HG02678 (cell line): Measurements from ENCODE around the gene MKNK2.

Experiments used
- ATAC-seq: cut with Tn5 transposase; IDR thresholded peaks from one replicate; pipeline ENCODE4 v1.9.1; 2021; ENCODE audit warnings: mild to moderate bottlenecking, moderate library complexity; ENCODE audit not compliant: unreplicated experiment

Gene MKNK2

DNA sequence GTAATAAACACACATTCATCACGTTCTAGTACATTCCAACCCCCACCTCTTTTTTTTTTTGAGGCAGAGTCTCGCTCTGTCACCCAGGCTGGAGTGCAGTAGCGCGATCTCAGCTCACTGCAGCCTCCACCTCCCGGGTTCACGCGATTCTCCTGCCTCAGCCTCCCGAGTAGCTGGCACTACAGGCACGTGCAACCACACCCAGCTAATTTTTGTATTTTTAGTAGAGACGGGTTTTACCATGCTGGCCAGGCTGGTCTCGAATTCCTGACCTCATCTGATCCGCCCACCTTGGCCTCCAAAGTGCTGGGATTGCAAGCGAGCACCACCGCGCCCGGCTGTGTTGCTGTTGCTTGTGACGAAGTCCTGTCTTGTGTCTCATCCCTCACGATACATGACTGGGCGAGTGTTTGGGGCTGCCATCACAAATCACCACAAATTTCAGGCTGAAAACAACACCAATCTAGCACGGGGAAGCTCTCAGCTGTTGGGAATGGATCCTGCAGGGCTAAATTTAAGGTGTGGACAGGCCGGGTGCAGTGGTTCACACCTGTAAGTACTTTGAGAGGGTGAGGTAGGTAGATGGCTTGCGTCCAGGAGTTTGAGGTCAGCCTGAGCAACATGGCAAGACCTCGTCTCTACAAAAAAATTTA, 29.4 kb upstream of the MKNK2 start:
- no peak for ATAC-seq

DNA sequence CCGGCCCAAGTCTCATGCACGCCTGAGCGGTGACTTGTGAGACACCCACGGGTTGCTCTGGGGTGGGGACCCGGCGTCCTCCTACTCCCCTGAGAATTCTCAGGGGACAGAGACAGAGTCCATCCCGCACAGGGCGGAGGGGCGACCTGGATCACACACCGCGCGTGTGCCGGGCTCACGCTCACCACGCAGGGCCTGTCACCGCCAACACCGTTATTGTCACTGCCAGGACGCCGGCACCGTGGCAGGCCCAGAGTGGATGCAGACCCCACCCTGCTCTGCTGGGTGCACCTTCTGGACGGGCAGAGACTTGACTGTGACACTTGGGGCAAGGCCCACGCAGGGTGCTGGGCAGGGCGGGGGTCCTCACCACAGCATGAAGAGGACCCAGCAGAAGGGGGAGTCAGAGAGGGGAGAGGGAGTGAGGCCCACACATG, 28.8 kb upstream of the MKNK2 start:
- no peak for ATAC-seq

DNA sequence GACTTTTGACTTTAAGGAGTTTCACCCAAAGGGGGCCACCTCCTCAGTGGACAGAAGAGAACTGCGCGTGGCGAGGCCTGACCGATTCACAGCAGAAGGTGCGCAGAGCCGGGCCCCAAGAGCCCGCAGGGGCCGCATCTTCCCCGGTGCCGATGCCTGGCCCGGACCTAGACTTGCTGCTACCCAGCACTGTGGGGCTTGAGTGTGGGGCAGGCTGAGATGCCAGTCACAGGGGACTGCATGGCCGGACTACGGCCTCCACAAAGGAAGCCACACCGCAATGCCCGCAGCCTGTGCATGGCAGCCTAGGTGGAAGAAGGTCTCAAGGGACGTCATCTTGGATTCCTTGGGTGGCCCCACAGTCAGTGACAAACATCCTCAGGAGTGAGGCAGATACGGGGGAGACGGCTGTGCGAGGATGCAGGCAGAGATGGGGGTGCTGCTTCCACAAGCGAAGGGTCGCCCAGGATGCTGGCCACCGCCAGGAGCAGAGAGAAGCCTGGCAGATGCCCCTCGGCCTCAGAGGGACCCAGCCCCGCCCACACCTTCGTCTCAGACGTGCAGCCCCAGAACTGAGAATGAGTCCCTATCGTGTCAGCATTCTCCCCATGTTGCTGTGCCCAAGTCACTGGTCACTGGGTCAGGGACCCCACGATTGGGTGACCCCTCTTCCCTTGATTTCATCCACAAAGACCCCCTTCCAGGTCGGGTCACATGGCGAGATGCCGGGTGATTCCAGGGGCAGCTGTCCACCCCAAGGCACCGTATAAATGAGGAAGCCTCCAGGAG, 28.2 kb upstream of the MKNK2 start:
- no peak for ATAC-seq

GRCh38 chr19:2077833-2078619, 27.0 kb upstream of the MKNK2 start:
- ATAC-seq: no peak

- ATAC-seq: no peak
Measured at GRCh38 chr19:2077398-2077797, 26.4 kb upstream of the MKNK2 start.

- ATAC-seq: no peak
Measured at GRCh38 chr19:2076526-2076944, 25.5 kb upstream of the MKNK2 start.

DNA sequence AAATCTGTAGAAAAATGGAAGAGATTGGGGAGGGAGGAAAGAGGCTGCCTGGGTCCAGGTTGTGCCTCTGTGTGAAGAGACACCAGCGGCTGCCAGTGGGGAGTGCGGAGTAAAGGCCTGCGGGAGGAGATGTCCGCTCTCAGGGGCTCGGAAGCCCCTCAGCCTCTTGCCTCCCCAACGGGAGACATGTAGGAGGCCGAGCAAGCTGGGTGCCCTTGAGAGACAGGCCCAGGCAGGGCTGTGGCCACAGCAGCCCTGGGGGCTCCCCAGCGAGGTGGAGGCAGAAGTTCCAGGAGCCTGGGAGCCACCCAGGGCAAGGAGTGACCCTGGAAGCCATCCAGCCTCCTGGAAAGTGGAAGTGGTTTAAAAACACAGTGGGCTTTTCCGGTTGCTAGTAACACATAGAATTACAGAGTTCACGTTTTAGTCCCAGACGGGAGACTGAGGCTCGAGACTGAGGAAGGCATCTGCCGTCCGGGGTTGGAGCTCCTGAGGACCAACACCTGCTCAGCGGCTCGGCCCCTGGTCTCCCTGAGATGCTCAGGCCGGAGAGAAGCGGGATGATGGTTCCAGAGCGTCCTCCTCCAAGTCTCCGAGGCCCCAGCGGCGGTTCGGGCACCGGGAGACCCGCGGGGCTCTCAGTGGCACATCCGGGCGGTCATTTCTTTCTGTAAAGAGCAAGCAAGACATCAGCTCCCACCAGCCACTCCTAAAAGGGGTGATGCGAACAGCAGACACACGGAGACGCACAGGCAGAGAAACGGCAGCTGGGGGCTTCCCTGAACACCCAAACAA, 21.9 kb upstream of the MKNK2 start:
- ATAC-seq: no peak

DNA sequence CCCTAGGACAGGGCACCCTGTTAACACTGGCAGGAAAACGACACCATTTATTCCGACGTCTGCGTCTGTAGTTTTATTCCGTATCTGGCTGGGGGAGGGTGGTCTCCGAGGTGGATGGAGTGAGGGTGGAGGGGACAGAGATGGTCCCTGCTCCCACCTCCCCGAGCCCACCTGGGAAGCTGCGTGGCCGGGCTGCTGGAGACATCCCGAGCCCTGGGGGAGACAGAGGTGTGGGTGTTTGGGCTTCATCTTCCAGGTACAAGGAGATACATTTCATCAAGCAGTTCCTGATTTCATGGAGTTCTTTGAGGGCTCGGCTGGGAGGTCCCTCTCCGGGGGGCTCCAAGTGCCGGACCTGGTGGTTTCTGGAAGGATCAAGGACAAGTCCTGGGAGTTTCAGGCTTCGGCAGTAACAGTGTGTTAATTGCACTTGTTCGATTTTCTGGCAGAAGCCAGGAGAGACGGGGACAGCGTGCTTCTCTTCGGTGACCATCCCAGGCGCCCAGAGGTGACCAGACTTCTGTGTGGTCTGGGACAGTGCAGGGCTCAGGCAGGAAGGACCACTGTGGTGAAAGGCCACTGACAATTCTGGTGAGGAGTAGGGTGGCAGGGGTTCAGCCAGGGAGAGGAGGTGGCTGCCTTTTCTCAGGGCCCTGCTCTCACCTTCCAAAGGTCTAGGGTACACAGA, 20.1 kb upstream of the MKNK2 start:
- ATAC-seq: no peak

DNA sequence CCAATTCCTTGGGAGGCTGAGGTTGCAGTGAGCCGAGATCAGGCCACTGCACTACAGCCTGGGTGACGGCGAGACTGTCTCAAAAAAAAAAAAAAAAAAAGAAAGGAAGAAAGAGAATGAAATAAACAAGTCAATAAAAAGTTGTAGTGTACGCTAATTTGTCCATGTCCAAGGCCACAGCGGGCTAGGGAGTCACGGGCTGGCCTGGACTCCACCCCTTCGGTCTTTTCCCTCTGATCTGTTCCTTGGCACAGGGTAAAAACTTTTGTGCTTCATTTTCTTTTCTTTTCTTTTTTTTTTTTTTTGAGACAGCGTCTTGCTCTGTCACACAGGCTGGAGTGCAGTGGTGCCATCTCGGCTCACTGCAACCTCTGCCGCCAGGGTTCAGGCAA, 19.4 kb upstream of the MKNK2 start:
- no peak for ATAC-seq

DNA sequence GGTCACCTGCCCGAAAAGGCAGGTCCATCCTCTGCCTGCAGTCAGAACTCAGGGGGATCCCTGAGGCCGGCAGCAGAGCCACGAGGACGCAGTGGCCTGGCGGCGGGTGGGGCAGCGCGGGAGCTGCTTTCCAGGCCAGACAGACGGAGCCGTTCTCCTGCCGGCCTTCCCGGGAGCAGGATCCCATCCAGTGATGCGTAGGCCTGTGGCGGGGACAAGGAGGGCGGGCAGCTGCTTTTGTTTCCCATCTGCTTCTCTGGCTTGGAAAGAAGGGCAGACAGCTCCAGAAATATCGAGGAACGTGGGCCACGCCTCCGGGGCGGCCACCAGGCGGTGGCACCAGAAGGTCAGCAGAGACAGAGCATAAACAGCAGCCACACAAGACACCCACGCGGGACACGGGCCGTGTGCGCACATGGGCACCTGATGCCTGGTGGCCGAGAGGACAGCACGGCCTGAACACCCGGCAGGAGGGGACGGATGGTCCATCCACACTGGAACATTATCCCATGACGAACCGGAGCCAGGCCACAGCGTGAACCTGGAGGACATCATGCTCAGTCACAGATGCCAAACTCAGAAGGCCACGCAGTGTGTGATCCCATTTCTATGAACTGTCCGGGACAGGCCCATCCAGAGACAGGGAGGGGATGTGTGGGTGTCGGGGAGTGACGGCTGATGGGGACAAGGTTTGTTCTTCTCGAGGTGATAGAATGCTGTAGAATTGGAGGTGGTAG, 13.9 kb upstream of the MKNK2 start:
- ATAC-seq: no peak

GRCh38 chr19:2064395-2064787, 13.3 kb upstream of the MKNK2 start:
- no peak for ATAC-seq

- no peak for ATAC-seq
Measured at GRCh38 chr19:2063824-2064223, 12.8 kb upstream of the MKNK2 start.

DNA sequence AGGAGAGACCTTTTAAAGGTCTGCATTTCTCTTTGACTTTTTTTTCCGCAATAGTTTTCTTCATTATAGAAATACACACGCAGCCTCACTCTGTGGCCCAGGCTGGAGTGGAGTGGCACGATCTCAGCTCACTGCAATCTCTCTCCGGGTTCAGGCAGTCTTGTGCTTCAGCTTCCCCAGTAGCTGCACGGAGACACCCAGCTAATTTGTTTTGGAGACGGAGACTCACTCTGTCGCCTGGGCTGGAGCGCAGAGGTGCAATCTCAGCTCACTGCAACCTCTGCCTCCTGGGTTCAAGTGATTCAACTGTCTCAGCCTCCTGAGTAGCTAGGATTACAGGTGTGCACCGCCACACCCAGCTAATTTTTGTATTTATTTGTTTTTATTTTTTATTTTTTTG, 11.7 kb upstream of the MKNK2 start:
- ATAC-seq: no peak

DNA sequence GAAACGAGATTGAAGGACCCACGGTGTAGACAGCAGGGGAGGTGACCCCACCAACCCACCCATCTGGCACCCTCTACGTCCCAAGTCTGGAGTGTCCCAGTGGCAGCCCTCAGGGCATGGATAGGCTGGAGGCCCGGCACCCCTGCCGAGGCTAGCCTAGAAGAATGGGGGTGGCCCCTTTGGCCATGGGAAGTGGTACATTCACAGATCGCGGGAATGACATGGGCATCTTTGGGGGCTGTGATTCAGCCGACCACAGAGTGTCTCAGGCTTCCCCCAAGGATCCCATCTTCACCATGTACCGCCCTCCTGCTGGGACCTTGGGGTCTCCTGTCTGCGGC, 11.3 kb upstream of the MKNK2 start:
- no peak for ATAC-seq

DNA sequence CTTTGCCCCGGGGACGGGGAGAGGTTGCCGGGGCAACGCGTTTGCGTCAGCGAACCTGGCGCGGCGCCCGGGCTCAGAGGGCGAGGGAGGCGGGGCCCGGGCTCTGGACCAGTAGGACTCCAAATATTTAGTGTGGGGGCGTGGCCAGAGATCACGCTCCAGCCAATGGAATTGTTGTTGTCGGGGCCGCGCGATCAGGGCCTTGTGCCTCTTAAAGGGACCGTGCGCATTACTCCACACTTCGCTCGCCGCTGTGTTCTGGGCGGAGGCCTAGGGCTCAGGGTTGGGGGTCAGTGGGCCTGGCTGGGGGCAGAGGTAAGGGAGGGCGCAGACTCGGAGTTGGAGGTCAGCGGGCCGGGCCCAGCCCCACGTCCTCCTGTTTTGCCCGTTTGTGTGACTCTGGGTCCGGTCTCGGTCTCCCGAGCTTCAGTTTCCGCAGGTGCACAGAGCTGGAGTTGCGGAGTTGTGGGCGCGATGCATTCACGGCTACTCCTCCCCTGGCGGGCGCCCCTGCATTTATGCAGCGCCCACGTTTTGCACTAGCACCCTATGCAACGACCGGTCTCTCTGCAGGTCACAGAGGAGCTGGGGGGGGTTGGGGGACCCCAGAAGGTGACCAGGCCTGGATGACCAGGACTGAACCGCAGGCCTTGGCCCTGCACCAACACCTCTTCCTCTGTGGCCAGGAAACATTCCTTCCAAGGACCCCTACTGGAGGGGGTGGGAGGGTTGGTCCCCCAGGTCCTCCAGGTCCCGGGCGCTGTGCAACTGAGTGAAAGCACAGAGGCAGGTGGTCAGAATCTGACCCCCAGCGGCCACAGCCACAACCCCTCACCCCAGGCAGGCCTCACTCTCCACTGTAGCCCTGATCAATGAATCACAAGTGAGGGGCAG, 10.7 kb upstream of the MKNK2 start:
- peak; percentile 83 for ATAC-seq

DNA sequence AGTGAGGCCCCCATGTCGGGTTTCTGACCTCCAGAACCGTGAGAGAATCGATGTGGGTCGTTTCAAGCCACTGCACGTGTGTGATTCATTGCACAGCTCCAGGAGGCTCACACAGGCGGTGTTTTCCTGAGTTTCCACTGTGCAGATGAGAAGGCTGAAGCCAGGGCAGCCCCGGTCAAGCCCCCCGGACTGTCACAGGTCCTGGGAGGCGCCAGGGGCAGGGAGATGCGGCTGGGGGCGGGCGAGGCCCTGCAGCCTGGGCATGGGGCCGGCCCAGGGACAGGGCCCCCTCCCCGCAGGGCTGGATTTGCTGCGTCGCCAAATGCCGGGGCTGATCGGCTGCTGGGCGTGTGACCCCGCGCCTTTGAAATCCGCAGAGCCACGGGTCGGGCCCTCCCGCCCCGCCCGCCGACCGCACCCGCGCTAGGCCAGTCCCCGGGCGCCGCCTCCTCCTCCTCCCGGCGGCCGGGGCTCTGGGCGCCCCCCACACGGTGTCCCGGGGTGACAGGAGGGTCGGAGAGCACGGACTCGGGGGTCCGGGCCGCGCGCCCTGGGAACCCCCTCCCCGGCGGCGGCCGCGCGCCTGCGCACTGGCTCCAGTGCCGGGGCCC, 9.9 kb upstream of the MKNK2 start:
- ATAC-seq: peak; percentile 23

GRCh38 chr19:2059422-2060201, 8.6 kb upstream of the MKNK2 start:
- no peak for ATAC-seq
